ENCODE results near the gene IDH3A.

Gene IDH3A

GRCh38 chr15:78110096-78110495 lies 39.1 kb upstream of the IDH3A start:
- H3K4me2 ChIP-seq (ENCODE audit: low read depth, low read length, poor library complexity, severe bottlenecking), result no peak overlapping the region
- no peaks in the 10 kb centered on the region for H3K9me3 ChIP-seq (ENCODE audit: insufficient read depth, low read depth, low read length)
- no peak overlapping the region for H2AFZ ChIP-seq (ENCODE audit: low read length)
- no peaks in the 10 kb centered on the region for H3K79me2 ChIP-seq (ENCODE audit: insufficient read depth, low read length)
- no peak for TF ChIP-seq EZH2phosphoT487 (IDR thresholded peaks at IDR 0.05; ENCODE audit: borderline replicate concordance)
- TF ChIP-seq, protein P1, sequence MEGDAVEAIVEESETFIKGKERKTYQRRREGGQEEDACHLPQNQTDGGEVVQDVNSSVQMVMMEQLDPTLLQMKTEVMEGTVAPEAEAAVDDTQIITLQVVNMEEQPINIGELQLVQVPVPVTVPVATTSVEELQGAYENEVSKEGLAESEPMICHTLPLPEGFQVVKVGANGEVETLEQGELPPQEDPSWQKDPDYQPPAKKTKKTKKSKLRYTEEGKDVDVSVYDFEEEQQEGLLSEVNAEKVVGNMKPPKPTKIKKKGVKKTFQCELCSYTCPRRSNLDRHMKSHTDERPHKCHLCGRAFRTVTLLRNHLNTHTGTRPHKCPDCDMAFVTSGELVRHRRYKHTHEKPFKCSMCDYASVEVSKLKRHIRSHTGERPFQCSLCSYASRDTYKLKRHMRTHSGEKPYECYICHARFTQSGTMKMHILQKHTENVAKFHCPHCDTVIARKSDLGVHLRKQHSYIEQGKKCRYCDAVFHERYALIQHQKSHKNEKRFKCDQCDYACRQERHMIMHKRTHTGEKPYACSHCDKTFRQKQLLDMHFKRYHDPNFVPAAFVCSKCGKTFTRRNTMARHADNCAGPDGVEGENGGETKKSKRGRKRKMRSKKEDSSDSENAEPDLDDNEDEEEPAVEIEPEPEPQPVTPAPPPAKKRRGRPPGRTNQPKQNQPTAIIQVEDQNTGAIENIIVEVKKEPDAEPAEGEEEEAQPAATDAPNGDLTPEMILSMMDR (conservative IDR thresholded peaks at IDR 0.05; ENCODE audit: low read length), result no peak
- H3K27me3 ChIP-seq (ENCODE audit: insufficient read depth, low read length, poor library complexity, severe bottlenecking), result no peaks in the 10 kb centered on the region
- H3K4me1 ChIP-seq (ENCODE audit: insufficient read depth, low read length, poor library complexity, severe bottlenecking), result peaks cover 12% of the 10 kb centered on the region
- H3K36me3 ChIP-seq (ENCODE audit: insufficient read depth, low read length), result no peaks in the 10 kb centered on the region
- no peaks in the 10 kb centered on the region for H3F3A ChIP-seq (ENCODE audit: low read depth)
- H3K9ac ChIP-seq (ENCODE audit: low read depth, low read length, poor library complexity, severe bottlenecking), result no peak overlapping the region
- H4K20me1 ChIP-seq (ENCODE audit: insufficient read depth, low read length, poor library complexity, severe bottlenecking), result no peaks in the 10 kb centered on the region
- no peaks in the 10 kb centered on the region for H3K9me2 ChIP-seq (replicated peaks; ENCODE audit: low read depth, low read length)
- no peak overlapping the region for H3K4me3 ChIP-seq (ENCODE audit: low read length, poor library complexity, severe bottlenecking)

GRCh38 chr15:78110916-78111475 lies 38.2 kb upstream of the IDH3A start:
- H2AFZ ChIP-seq (ENCODE audit: low read length), result no peak overlapping the region
- no peak for TF ChIP-seq EZH2phosphoT487 (IDR thresholded peaks at IDR 0.05; ENCODE audit: borderline replicate concordance)
- TF ChIP-seq, protein P1 (conservative IDR thresholded peaks at IDR 0.05; ENCODE audit: low read length), result no peak
- H3K27me3 ChIP-seq (ENCODE audit: insufficient read depth, low read length, poor library complexity, severe bottlenecking), result no peaks in the 10 kb centered on the region
- H3K79me2 ChIP-seq (ENCODE audit: insufficient read depth, low read length), result no peaks in the 10 kb centered on the region
- H3K9ac ChIP-seq (ENCODE audit: low read depth, low read length, poor library complexity, severe bottlenecking), result no peak overlapping the region
- no peaks in the 10 kb centered on the region for H3K9me3 ChIP-seq (ENCODE audit: insufficient read depth, low read depth, low read length)
- H4K20me1 ChIP-seq (ENCODE audit: insufficient read depth, low read length, poor library complexity, severe bottlenecking), result no peaks in the 10 kb centered on the region
- H3K4me3 ChIP-seq (ENCODE audit: low read length, poor library complexity, severe bottlenecking), result no peak overlapping the region
- H3K9me2 ChIP-seq (replicated peaks; ENCODE audit: low read depth, low read length), result no peaks in the 10 kb centered on the region
- H3K4me1 ChIP-seq (ENCODE audit: insufficient read depth, low read length, poor library complexity, severe bottlenecking), result peaks cover 3% of the 10 kb centered on the region
- H3F3A ChIP-seq (ENCODE audit: low read depth), result no peaks in the 10 kb centered on the region
- H3K36me3 ChIP-seq (ENCODE audit: insufficient read depth, low read length), result no peaks in the 10 kb centered on the region
- no peak overlapping the region for H3K4me2 ChIP-seq (ENCODE audit: low read depth, low read length, poor library complexity, severe bottlenecking)

DNA sequence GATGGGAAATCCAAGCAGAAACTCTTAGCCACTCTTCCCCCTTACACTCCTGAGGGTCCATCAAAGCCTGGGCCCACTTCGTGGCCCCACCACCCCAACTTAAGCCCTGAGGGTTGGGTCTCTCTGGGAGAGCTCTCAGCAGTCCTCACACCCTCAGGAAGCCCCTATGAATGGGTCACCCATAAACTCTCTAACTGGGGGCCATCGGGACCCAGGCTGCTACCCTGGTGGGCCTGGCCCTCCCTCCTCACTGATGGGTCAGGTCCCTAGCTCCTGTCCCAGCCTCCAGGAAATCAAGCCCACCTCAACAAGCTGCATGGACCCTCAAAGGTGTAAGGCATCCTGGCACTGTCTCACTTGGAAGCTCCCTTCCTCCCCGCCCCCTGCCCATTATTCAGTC lies 37.4 kb upstream of the IDH3A start:
- TF ChIP-seq, protein P1 (conservative IDR thresholded peaks at IDR 0.05; ENCODE audit: low read length), result no peak
- no peak for TF ChIP-seq EZH2phosphoT487 (IDR thresholded peaks at IDR 0.05; ENCODE audit: borderline replicate concordance)
- no peaks in the 10 kb centered on the region for H3K4me1 ChIP-seq (ENCODE audit: insufficient read depth, low read length, poor library complexity, severe bottlenecking)
- no peaks in the 10 kb centered on the region for H3K9me3 ChIP-seq (ENCODE audit: insufficient read depth, low read depth, low read length)
- no peaks in the 10 kb centered on the region for H4K20me1 ChIP-seq (ENCODE audit: insufficient read depth, low read length, poor library complexity, severe bottlenecking)
- H2AFZ ChIP-seq (ENCODE audit: low read length), result no peak overlapping the region
- H3F3A ChIP-seq (ENCODE audit: low read depth), result no peaks in the 10 kb centered on the region
- no peak overlapping the region for H3K4me3 ChIP-seq (ENCODE audit: low read length, poor library complexity, severe bottlenecking)
- H3K9ac ChIP-seq (ENCODE audit: low read depth, low read length, poor library complexity, severe bottlenecking), result no peak overlapping the region
- no peak overlapping the region for H3K4me2 ChIP-seq (ENCODE audit: low read depth, low read length, poor library complexity, severe bottlenecking)
- no peaks in the 10 kb centered on the region for H3K27me3 ChIP-seq (ENCODE audit: insufficient read depth, low read length, poor library complexity, severe bottlenecking)
- no peaks in the 10 kb centered on the region for H3K36me3 ChIP-seq (ENCODE audit: insufficient read depth, low read length)
- H3K9me2 ChIP-seq (replicated peaks; ENCODE audit: low read depth, low read length), result no peaks in the 10 kb centered on the region
- H3K79me2 ChIP-seq (ENCODE audit: insufficient read depth, low read length), result no peaks in the 10 kb centered on the region

Measured in Loucy (cell line).